Astrocyte of the spinal cord (primary cell): ENCODE data around the gene POGZ.
A peak's percentile ranks its signal among the peaks of the same experiment; 100 is the strongest.

Experiments
- DNase-seq: peaks from one replicate; pipeline ENCODE4 v3.0.0; 2011; ENCODE audit warnings: low read depth, low spot score
- H3K4me3 ChIP-seq: 2 replicates; pipeline ENCODE4 v1.5.1; 2011; ENCODE audit warnings: low read depth, mild to moderate bottlenecking, low read length, moderate library complexity
- in situ Hi-C: cut with HindIII; loops from 2 replicates; pipeline ENCODE4 v1.10.0; 2017; ENCODE audit warnings: low sequenced_read_pairs
- TF ChIP-seq, protein P1 (sequence below): IDR thresholded peaks from 2 replicates; pipeline ENCODE4 v1.5.1; 2012; ENCODE audit warnings: low read depth, mild to moderate bottlenecking, low read length, inconsistent platforms

POGZ gene

DNA sequence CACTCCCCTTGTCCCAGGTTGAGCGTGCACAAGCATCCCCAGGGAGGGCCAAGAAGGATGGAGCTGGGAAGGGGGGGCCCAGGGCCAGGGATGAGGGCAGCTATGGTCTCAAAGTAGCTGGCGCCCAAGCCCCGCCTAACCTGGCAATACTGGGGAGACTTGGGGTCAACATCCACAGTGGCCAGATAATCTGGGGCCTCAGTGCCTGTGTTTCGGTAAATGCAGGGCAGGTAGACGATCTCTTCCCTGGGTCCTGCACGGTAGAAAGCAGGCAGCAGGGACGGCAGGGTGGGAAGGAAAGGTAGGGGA lies 90.0 kb downstream of the POGZ start:
- in situ Hi-C loops: no loop called here
- no peak for DNase-seq
- TF ChIP-seq, protein P1, sequence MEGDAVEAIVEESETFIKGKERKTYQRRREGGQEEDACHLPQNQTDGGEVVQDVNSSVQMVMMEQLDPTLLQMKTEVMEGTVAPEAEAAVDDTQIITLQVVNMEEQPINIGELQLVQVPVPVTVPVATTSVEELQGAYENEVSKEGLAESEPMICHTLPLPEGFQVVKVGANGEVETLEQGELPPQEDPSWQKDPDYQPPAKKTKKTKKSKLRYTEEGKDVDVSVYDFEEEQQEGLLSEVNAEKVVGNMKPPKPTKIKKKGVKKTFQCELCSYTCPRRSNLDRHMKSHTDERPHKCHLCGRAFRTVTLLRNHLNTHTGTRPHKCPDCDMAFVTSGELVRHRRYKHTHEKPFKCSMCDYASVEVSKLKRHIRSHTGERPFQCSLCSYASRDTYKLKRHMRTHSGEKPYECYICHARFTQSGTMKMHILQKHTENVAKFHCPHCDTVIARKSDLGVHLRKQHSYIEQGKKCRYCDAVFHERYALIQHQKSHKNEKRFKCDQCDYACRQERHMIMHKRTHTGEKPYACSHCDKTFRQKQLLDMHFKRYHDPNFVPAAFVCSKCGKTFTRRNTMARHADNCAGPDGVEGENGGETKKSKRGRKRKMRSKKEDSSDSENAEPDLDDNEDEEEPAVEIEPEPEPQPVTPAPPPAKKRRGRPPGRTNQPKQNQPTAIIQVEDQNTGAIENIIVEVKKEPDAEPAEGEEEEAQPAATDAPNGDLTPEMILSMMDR: no peak
- H3K4me3 ChIP-seq: no peak overlapping the region

DNA sequence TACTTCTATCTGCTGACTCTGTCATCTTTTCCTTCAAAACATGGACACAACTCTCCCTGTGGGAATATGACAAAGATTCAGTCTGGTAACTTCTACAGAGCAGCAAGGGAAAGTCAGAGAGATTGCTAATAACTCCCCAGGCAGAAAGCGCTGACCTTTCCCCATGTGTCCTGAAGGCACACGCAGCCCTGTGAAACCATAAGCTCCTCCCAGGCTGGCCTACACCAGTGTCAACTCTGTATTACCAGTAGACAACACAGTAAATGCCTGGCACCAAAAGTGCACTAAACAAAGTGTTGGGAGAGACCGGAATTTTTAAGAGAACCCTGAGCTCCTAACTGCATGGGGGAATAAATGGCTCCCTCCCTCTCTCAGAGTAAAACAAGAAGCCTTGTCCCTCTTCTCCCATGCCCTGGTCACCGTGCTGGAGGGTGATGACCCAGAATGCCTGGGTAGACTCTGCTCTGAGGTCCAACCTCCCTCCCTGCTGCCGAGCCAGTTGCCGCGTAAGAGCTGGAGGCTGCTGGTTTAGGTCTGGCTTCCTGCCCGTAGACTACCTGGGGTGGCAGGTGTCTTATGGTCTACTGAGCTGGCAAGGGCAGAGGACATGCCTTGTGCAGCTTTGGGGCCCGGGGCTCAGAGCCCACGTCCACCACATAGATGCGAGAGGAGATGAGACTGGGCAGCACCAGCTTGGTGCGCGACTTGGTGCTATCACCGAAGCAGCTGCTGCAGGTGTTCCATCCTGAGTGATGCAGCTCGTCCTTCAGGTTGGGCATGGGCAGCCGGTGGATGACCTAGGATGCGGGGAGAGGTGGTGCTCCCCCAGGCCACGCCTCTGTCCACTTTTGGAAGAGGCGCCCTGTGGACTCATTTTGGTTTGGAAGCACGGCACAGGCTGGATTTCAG lies 90.6 kb downstream of the POGZ start:
- in situ Hi-C loops: no loop called here
- H3K4me3 ChIP-seq: no peak overlapping the region
- TF ChIP-seq, protein P1: no peak
- DNase-seq: no peak

DNA sequence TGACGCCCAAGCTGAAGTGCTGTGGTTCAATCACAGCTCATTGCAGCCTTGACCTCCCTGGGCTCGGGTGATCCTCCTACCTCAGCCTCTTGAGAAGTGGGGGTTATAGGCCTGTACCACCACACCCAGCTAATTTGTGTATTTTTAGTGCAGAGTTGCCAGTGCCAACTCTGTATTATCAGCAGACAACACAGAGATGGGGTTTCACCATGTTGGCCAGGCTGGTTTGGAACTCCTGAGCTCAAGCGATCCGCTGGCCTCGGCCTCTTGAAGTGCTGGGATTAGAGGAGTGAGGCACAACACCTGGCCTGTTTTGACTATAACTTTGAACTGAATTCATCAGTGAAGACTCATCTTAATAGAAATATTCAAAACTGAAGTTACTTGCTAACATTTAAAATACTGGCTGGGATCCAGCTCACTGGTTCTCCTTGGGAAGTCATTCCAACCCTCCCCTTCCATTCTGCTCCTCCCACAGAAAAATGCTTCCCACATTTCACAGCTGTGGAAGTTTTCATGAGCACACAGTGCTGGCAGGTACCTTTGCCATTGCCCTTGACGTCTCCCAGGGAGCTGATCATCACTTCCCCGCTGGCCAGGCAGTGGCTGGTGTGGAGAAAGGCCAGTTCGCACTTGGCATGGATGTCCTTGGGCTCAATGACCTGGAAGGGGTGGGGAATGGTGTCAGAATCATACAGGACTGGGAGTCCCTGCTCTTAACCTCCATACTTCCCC lies 91.5 kb downstream of the POGZ start:
- TF ChIP-seq, protein P1: no peak
- H3K4me3 ChIP-seq: no peak overlapping the region
- in situ Hi-C loops: no loop called here
- DNase-seq: no peak

DNA sequence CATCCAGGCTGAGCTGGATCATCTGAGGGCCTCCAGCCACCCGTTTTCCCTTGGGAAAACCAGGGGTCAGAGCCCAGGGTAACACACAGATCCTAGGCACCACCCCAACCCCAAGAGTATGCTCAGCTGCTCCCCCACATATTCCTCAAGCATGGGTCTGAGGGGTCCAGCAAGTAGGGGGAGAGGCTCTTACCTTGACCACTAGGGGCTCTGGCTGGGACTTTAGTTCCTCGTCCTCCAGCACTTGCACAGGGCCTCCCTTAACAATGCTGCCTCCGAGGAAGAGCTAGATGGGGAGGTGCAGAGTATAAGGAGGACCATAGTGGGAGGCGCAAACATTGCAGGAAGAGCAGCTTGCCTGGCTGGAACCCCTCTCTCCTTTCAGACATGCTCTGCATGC lies 94.3 kb downstream of the POGZ start:
- DNase-seq: no peak
- TF ChIP-seq, protein P1: peak; percentile 12
- in situ Hi-C loops: no loop called here
- no peak overlapping the region for H3K4me3 ChIP-seq

DNA sequence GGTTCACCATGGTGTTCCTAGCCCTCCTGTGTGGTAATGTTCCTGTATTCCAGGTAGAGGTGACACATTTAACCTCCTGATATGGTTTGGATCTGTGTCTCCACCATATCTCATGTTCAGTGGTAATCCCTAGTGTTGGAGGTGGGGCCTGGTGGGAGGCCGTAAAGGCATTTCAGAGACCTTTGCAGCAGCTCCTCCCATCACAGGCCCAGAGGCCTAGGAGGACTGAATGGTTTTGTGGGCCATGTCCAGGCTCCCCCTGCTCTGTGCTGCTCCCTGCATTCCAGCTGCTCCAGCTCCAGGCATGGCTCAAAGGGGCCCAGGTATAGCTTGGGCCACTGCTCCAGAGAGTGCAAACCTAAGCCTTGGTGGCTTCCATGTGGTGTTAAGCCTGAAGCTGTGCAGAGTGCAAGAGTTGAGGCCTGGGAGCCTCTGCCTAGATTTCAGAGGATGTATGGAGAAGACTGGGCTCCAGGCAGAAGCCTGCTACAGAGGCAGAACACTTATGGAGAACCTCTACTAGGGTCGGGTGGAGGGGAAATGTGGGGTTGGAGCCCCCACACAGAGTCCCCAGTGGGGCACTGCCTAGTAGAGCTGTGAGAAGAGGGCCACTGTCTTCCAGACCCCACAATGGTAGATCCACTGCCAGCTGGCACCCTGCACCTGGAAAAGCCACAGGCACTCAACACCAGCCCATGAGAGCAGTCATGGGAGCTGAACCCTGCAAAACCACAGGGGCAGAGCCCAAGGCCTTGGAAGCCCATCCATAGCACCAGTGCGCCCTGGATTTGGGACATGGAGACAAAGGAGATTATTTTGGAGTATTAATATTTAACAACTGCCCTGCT lies 96.8 kb downstream of the POGZ start:
- TF ChIP-seq, protein P1: no peak

DNA sequence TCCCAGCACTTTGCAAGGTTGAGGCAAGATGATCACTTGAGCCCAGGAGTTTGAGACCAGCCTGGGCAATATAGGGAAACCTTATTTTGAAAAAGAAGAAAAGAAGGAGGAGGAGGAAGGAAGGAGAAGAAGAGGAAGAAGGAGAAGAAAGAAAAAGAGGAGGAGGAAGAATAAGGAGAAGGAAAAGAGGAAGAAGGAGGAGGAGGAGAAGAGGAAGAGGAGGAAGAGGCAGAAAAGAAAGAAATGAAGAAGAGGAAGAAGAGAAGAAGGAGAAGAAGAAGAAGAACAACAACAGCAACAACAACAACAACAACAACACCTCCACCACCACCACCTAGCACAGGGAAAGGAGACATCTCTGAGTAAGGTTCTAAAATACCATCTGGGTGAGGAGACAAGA lies 97.4 kb downstream of the POGZ start:
- in situ Hi-C loops: no loop called here
- DNase-seq: no peak
- TF ChIP-seq, protein P1: no peak
- H3K4me3 ChIP-seq: no peak overlapping the region

More for the DNA sequence above, 96.8 kb downstream of the POGZ start:
- in situ Hi-C loops: no loop called here
- H3K4me3 ChIP-seq: no peak overlapping the region
- no peak for DNase-seq
